Measurements from ENCODE around the gene WDR38. TPM values are rescaled to one million over a fixed set of nuclear protein-coding genes. Genes with fewer than 3 reads are reported as not detected.

WDR38 gene, protein sequence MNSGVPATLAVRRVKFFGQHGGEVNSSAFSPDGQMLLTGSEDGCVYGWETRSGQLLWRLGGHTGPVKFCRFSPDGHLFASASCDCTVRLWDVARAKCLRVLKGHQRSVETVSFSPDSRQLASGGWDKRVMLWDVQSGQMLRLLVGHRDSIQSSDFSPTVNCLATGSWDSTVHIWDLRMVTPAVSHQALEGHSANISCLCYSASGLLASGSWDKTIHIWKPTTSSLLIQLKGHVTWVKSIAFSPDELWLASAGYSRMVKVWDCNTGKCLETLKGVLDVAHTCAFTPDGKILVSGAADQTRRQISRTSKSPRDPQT
- total RNA-seq (2014; rRNA removed; shearing (Covaris generic)): not detected in 2 replicates
- not detected in 2 replicates for polyA plus RNA-seq (2015; cell fraction: cytosol; rRNA removed)
- not detected in 2 replicates for polyA plus RNA-seq (2015; cell fraction: nucleus; rRNA removed)

DNA sequence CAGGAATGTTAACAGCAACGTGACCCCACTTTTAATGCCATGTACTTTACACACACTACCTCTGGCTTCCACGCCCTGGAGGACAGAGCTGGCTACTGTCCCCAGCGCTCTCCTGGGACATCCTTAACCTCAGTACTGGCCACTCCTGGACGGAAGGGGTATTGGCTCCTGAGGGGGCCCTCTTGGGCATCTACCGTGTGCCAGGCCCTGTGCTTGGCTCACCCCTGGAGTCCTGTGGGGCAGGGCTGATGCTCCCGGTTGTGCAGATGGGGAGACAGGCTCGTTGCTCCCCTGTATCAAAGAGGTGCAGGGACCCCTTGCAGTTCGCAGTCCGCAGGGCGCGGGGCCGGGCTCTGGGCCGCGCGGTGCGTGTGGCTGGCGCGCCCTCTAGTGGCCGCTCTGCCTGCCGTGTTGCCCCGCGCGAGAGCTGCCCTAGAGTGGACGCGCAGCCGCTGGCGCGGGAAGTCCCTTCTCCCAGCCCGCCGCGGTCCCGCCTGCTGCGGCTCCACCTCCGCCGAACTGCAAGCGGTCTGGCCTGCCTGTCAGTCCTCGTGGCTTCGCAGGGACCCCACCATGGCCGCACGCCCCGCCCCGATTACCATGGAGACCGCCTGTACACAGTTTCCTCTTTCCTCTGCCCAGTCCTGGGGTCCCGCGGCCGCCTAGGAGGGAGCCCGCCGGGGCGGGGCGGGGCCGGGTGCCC lies at the start of gene WDR38:
TSS of gene WDR38 (plus strand) at position 632 of the 703 bp plus-strand sequence. CDS start 72 bp downstream, outside the sequence.
- DNase-seq (ENCODE audit: low read depth): peak; percentile 78

DNA sequence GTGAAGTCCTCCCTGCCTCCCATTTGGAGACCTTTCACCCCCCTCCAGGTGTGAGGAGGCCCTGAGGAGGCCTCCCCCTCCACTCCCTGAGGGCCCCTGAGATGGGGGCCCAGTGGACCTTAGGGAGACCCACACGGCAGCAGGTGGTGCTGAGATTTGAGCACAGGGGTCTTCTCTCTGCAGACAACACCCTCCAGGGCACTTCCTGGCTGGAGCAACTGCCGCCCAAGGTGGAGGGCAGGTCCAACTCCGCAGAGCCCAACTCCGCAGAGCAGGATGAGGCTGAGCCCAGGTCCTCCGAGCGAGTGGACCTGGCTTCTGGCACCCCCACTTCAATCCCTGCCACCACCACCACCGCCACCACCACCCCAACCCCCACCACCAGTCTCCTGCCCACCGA lies 49.3 kb upstream of the WDR38 start:
- DNase-seq (ENCODE audit: low read depth): no peak

DNA sequence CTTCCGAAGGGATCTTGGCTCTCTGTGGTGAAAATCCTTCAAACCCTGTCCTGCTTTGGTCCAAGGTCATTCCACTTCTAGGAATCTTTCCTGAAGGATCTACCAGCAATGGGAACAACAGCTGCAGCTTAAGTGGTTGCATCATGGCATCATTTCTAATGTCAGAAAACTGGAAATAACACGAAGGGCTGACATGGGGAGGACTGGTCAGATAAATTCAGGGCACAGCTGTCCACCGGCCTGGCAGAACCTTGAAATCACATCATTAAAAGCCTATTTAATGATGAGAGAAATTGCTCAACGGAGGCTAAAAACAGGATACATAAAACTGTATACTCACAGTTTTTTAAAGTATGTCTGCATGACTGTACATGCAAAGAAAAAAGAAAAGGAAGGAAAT lies 48.1 kb upstream of the WDR38 start:
- no peak for DNase-seq (ENCODE audit: low read depth)

DNA sequence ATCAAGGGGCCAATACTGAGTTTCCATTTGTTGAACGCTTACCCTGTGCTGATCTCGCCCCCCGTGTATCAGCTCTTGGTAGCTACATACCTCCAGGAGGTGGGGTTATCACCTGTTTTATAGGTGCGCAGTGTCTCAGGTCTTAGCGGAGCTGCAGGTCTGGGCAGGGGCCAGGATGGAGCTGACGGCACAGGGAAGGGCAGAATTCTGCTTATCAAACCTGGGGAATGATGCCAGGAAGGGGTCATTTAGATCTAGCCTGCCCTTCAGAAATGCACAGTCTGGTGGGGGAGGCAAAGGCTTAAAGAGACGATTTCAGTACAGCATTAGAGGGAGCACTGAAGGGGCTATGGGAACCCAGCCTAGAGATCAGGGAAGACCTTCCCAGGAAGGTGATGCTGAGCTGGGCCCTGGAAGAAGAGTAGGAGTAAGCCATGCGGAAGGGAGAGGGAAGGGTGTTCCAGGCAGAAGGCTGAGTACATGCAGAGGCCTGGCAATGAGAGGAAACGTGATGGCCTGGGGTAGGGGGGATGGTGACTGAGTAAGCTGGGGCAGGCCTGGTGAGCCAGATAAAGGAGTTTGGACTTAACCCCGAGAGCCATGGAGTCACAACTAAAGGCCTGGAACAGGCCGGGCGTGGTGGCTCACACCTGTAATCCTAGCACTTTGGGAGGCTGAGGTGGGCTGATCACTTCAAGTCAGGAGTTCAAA lies 44.9 kb upstream of the WDR38 start:
- DNase-seq (ENCODE audit: low read depth): no peak

DNA sequence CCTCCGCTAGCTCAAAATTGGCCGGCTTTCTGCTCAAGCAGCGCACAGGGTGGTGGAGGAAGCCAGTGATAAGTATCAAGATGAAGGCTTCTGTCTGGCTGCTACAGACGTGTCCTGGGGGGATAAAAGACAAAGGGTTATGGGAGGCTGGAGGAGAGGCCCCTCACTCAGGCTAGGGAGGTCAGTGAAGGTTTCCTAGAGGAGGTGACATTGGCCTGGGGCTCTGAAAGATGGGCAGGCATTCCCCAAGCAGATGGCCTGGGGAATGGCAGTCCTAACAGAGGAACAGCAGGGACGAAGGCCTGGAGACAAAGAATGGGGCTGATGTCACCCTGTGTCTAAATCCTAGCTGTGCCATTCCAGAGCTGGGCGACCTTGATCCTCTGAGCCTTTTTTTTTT lies 44.0 kb upstream of the WDR38 start:
- DNase-seq (ENCODE audit: low read depth): no peak

DNA sequence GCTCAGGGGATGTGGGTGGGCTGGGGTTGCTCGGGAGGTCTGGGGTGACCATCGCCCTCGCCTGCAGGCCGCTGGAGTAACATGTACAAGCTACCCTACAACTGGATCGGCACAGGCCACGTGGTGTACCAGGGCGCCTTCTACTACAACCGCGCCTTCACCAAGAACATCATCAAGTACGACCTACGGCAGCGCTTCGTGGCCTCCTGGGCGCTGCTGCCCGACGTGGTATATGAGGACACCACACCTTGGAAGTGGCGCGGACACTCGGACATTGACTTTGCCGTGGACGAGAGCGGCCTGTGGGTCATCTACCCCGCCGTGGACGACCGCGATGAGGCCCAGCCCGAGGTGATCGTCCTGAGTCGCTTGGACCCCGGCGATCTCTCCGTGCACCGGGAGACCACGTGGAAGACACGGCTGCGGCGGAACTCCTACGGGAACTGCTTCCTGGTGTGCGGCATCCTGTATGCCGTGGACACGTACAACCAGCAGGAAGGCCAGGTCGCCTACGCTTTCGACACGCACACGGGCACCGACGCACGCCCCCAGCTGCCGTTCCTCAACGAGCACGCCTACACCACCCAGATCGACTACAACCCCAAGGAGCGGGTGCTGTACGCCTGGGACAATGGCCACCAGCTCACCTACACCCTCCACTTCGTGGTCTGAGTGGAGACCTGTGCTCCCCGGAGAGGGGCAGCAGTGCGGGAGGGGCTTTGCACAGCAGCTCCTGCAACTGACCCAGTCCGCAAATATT lies 43.3 kb upstream of the WDR38 start:
- DNase-seq (ENCODE audit: low read depth): no peak

DNA sequence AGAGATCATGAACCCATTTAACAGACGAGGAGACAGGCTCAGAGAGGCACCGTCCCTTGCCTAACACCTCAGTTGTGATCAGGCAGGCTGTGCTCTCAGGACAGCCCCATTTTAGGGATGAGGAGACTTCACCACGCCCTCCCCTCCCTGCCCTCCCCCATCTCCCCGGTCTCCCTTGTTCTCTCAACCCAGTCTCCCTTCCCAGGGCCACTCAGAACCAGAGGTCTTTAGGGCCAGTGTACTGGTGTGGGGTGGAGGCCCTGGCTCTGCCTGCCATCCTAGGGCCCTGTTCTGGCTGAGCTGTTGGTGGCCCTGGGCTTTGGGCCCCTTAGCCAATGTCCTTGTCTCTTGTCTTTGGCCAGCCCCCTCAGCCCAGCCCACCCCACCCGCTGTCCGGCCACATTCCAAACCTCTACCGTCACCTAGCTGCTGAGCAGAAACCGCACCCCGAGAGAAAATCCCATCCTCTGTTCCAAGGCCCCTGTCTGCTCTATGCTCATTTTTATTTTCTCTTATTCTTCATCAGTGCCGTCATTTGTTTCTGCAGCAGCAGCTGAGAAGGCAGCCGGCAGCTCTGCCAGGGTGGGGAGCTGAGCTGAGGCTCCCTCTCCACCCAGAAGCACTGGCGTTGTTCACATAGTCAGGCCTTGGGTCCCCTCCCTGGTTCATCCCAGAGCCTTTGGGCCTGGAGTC lies 42.5 kb upstream of the WDR38 start:
- peak; percentile 92 for DNase-seq (ENCODE audit: low read depth)

DNA sequence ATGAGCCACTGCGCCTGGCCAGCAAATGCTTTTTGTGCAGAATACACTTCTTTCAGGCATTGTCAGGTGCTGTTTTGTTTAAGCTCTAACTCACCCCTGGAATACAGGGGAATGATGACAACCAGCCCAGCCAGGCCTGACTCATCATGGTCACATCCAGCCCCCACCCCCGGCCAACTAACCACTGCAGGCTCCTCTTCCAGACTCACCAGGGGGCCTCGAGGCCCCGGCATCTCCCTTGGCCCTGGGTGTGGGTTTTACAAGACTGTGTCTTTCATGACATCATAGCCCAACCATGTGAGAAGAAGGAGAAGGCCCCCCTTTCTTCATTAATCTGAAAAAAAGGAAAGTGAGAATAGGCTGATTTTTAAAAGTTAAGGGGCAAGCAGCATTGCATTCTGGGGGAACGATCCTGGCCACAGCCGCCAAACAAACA lies 40.8 kb upstream of the WDR38 start:
- peak; percentile 99 for DNase-seq (ENCODE audit: low read depth)

DNA sequence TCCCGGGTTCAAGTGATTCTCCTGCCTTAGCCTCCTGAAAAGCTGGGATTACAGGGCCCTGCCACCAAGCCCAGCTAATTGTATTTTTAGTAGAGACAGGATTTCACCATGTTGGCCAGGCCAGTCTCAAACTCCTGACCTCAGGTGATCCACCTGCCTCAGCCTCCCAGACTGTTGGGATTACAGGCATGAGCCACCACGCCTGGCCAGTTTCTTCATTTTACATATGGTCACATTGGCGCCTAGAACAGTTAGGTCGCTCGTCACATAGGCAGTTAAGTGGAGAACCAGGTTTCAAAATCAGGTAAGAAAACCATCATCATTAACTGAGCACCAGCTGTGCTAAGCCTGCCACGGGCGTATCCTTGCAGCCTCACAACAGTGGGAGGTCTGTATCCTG lies 40.2 kb upstream of the WDR38 start:
- DNase-seq (ENCODE audit: low read depth): no peak

DNA sequence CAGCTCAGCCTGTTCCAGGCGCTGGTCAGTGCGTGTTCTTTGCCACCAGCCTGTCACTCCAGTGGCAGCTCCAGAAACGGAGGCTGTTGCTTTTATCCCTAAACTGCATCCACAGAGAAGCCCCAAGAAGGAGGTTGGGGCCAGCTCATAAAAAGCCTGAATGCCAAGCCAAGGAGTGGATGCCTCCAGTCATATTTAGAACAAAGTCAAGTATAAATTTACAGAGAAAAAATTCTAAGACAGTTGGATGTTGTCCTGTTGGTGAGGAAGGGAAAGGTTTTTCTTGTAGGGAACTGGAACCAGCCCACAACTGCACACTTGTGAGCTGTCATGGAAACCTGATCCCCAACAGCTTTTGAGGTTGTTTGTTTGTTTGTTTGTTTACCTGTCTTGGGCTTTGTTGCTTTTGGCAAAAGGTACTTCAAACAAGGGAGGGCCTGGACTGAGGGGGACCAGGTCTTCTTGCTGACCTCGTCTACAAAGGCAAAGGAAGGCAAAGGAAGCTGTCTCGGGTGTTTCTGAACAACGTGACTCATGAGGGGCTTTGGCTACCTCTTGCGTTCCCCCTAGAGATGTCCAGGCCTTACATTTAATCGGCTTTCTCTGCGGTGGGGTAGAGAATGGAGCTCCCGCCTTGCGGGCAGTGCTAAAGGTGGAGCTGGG lies 39.6 kb upstream of the WDR38 start:
- no peak for DNase-seq (ENCODE audit: low read depth)

DNA sequence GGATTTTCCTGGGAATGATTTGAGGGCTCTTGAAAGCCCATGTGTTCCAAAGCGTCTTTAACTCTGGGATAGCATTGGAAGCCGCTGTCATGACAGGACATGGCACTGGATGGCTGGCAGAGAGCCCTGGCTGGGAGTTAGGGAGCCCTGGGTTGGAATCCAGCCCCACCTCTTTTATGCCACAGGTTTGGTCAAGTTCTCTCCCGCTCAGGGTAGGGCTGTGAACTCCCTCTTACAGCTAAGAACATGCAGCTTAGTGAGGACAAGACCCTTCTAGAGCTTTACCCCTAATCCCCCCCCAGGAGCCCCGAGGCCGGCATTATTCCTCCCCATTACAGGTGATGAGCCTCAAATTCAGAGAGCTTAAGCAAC lies 39.1 kb upstream of the WDR38 start:
- no peak for DNase-seq (ENCODE audit: low read depth)

DNA sequence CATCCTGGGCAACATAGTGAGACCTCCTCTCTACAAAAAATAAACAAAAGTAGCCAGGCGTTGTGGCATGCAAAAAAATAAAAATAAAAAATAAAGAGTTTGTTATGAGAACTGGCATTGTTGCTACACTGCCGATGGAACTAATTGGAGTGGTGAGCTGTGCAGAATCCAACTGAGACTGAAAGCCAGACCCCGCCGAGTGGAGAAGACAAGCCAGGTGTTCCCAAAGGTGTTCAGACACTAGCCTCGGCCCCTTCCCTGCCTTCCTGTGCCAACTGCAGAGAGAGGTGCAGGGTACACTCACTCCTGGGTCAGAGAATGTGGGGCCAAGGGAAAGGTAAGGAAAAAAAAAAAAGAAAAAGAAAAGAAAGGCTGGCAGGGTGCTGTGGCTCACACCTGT lies 37.7 kb upstream of the WDR38 start:
- DNase-seq (ENCODE audit: low read depth): no peak

DNA sequence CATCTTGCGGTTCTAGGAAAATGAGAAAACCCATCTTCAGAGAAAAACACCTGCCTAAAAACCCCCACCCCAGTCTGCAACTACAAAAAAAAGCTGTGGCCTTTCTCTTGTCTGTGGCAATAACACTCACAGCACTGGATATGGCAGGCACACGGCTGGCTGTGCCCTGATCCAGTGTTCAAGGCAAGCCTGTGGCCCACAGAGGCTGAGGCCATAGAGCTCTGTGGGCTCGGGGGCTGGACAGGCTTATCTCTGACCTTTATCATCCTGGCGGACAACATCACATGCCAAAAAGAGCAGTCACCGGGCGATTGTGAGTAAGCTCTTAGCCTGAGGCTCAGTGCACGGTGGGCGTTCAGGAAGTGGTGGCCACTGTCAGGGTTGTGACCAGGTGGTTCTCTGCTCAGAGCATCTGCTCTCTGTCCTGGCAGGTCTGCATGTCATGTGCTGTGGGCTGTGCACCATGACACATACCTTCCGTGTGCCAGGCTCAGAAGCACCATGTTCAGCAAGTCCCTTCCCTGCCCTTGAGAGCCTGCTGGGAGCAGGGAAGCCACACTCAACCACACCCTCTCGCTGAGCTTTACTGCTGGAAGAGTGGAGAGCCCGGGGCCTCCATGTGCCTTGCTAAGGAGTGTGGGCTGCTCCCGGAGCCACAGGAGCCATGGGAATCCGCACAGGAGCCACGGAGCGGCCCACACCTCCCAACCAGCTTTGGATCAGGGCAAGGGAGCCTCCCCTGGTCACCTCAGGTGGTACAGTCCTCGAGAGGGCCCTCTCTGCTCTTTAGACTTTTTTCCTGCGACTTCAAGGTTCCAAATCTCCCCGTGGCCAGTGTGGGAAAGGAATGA lies 34.6 kb upstream of the WDR38 start:
- DNase-seq (ENCODE audit: low read depth): peak; percentile 82

DNA sequence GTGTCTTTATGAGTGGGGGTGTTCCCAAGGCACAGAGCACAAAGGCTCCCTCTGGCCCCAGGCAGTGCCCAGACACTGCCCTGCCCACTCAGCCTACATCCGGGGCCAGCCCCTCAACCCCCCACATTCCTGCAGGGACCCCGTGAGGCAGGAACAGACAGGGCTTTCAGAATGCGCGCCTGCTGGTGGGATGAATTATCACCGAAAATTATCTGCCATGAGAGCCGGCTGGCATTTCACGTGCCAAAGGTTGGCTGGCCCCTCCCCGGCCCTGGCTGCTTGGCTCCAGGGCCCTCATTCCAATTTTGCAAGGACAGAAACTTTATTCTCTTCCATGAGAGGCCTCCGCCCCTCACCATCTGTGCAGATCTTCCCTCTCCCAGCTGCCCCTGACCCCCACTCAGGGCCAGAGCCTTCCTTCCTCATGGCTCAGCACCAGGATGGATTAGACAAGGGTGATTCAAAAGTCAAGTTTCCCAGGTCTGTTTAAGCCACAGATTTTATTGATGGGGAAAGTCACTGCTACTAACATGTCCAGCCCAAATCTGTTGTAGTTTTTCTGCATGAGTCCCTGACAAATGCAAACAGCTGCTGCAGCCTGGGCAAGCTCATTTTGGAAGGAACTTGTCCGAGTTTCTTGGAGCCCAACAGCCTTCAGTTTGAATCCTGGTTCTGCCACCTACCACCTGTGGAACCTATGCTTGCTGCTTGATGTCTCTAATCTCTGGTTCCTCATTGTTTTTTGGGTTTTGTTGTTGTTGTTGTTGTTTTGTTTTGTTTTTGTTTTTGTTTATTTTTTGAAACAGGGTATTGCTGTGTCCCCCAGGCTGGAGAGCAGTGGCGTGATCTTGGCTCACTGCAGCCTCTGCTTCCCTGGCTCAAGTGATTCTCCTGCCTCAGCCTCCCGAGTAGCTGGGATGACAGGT lies 32.3 kb upstream of the WDR38 start:
- no peak for DNase-seq (ENCODE audit: low read depth)

DNA sequence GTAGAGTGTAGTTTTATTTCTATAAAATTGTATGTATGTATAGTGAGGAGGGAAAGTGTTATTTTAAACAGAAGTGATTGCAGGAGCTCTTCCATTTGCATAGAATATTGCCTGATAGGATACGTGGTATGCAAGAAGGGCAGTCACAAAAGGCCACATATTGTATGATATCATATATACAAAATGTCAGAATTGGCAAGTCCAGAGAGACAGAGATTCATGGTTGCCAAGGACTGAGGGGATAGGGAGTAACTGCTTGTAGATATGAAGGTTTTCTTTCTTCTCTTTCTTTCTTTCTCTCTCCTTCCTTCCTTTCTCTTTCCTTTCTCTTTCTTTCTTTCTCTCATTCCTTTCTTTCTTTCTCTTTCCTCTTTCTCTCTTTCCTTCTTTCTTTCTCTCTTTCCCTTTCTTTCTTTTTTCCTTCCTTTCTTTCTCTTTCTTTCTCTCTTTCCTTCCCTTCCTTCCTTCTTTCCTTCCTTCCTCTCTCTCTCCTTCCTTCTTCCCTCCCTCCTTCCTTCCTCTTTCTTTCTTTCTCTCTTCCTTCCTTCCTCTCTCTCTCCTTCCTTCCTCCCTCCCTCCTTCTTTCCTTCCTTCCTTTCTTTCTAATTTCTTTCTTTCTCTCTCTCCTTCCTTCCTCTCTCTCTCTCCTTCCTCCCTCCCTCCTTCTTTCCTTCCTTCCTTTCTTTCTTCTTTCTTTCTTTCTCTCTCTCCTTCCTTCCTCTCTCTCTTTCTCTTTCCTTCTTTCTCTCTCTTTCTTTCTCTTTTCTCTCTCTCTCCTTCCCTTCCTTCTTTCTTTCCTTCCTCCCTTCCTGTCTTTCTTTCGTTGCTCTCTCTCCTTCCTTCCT lies 24.5 kb upstream of the WDR38 start:
- DNase-seq (ENCODE audit: low read depth): no peak

DNA sequence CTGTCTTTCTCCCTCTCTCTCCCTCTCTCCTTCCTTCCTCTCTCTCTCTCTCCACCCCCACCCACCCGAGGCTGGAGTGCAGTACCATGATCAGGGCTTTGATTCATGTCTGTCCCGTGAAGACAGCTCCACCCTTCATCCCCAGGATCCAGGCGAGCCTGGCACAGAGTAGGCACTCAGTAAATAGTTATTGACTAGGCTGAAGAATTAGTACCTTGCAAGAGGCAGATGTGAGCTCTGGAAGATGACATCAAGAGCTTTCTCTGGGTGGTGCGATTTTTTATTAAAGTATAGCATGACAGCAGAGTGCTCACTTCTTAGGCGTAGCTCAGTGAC lies 24.0 kb upstream of the WDR38 start:
- DNase-seq (ENCODE audit: low read depth): no peak

DNA sequence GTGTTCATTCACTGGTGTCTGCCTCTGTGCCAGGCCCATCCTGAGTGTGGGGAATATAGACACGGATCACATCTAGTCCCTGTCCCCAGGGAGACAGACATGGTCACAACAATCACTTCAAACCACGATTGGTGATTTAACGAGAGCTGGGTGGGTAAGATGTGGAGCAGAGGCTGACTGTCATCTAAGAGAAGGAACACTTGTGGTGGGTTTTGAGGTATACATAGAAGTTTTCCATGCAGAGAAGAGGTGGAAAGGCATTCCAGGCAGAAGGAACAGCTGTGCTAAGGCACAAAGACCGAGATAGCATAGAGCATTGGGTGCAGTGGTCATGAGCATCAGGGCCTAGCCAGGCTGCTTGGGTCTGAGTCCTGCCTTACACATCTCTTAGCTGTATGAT lies 22.7 kb upstream of the WDR38 start:
- DNase-seq (ENCODE audit: low read depth): no peak
